ENCODE data around the gene ABCD1.
"Not testable (repeated sequence)": the region's sequence is repeated elsewhere in the genome, so short reads cannot be mapped to it uniquely, and the experiment has no call there.

The ABCD1 gene

GRCh38 chrX:153749017-153749416, 24.4 kb downstream of the ABCD1 start:
- H3K36me3 ChIP-seq (ENCODE audit: control insufficient read depth in 2 of 2, insufficient read depth in 1 of 2, low read length in 2 of 2); H3K4me1 ChIP-seq (ENCODE audit: control insufficient read depth, insufficient read depth, low read length); H3K9me3 ChIP-seq (ENCODE audit: control insufficient read depth, insufficient read depth, low read depth, low read length); H3K4me3 ChIP-seq (ENCODE audit: low read depth, low read length); POLR2A ChIA-PET; H3K27ac ChIP-seq (ENCODE audit: extremely low read depth, low read depth, low read length): not testable (repeated sequence)
- TF ChIP-seq ZNF548 (tag by site-specific recombination; IDR thresholded peaks at IDR 0.05) = peak; percentile 95
- CTCF ChIA-PET = interaction anchor here (0.7 kb wide), 1 partner anchor 62 kb away, joined by 3 read pairs; no protein-coding TSS in a partner anchor

GRCh38 chrX:153750127-153750774, 25.6 kb downstream of the ABCD1 start:
- POLR2A ChIA-PET = no interaction called here
- CTCF ChIA-PET = interaction anchor here (0.6 to 1.2 kb wide), 2 partner anchors 150 to 808 kb away, joined by 3 read pairs; no protein-coding TSS in a partner anchor
- no peaks in the 10 kb centered on the region for H3K4me1 ChIP-seq (ENCODE audit: control insufficient read depth, insufficient read depth, low read length)
- no peak overlapping the region for H3K4me3 ChIP-seq (ENCODE audit: low read depth, low read length)
- H3K9me3 ChIP-seq (ENCODE audit: control insufficient read depth, insufficient read depth, low read depth, low read length) = no peaks in the 10 kb centered on the region
- H3K27ac ChIP-seq (ENCODE audit: extremely low read depth, low read depth, low read length) = no peak overlapping the region
- no peaks in the 10 kb centered on the region for H3K36me3 ChIP-seq (ENCODE audit: control insufficient read depth in 2 of 2, insufficient read depth in 1 of 2, low read length in 2 of 2)
- no peak for TF ChIP-seq ZNF10 (tag by site-specific recombination; IDR thresholded peaks at IDR 0.05)
- TF ChIP-seq ZNF37A (tag by site-specific recombination; IDR thresholded peaks at IDR 0.05) = no peak
- TF ChIP-seq ZSCAN16 (tag by site-specific recombination; IDR thresholded peaks at IDR 0.05) = no peak
- no peak for TF ChIP-seq ZNF449 (tag by site-specific recombination; IDR thresholded peaks at IDR 0.05)

- CTCF ChIA-PET = interaction anchor here (0.7 to 0.8 kb wide), 2 partner anchors 8 to 24 kb away, joined by 3 read pairs; no protein-coding TSS in a partner anchor
- Histone ChIP-seq H3K4me1 (ENCODE audit: control insufficient read depth, insufficient read depth, low read length) (no peaks in the 10 kb centered on the region), H3K36me3 (ENCODE audit: control insufficient read depth in 2 of 2, insufficient read depth in 1 of 2, low read length in 2 of 2) (no peaks in the 10 kb centered on the region), H3K27ac (ENCODE audit: extremely low read depth, low read depth, low read length) (no peak overlapping the region), H3K4me3 (ENCODE audit: low read depth, low read length) (no peak overlapping the region), H3K9me3 (ENCODE audit: control insufficient read depth, insufficient read depth, low read depth, low read length) (peaks cover 4% of the 10 kb centered on the region; the same call in 1 of the 2 replicates)
- POLR2A ChIA-PET = no interaction called here
- TF ChIP-seq ZNF530 (tag by site-specific recombination; IDR thresholded peaks at IDR 0.05; ENCODE audit: low read depth) = no peak
- no peak for TF ChIP-seq ZNF174 (tag by site-specific recombination; IDR thresholded peaks at IDR 0.05)
- no peak for TF ChIP-seq ZNF416 (tag by site-specific recombination; IDR thresholded peaks at IDR 0.05)
- no peak for TF ChIP-seq INSM2 (tag by site-specific recombination; IDR thresholded peaks at IDR 0.05)
- TF ChIP-seq ZBTB6 (tag by site-specific recombination; IDR thresholded peaks at IDR 0.05) = no peak
- no peak for TF ChIP-seq KLF16 (tag by site-specific recombination; IDR thresholded peaks at IDR 0.05)
- no peak for TF ChIP-seq ZFP69B (tag by site-specific recombination; IDR thresholded peaks at IDR 0.05)
- TF ChIP-seq ZNF221 (tag by site-specific recombination; IDR thresholded peaks at IDR 0.05; ENCODE audit: borderline replicate concordance) = no peak
- no peak for TF ChIP-seq KLF17 (tag by site-specific recombination; IDR thresholded peaks at IDR 0.05)
- TF ChIP-seq YY2 (tag by site-specific recombination; IDR thresholded peaks at IDR 0.05) = no peak
- no peak for TF ChIP-seq KLF9 (tag by site-specific recombination; IDR thresholded peaks at IDR 0.05; ENCODE audit: low read depth)
- no peak for TF ChIP-seq FEZF1 (tag by site-specific recombination; IDR thresholded peaks at IDR 0.05)
- TF ChIP-seq ZBTB17 (tag by site-specific recombination; IDR thresholded peaks at IDR 0.05) = no peak
- TF ChIP-seq ZNF639 (tag by site-specific recombination; IDR thresholded peaks at IDR 0.05) = no peak
- TF ChIP-seq KLF1 (tag by site-specific recombination; IDR thresholded peaks at IDR 0.05) = no peak
- no peak for TF ChIP-seq GLI2 (tag by site-specific recombination; IDR thresholded peaks at IDR 0.05; ENCODE audit: borderline replicate concordance, low read depth)
- no peak for TF ChIP-seq ZNF645 (tag by site-specific recombination; IDR thresholded peaks at IDR 0.05)
- no peak for TF ChIP-seq ZNF341 (tag by site-specific recombination; IDR thresholded peaks at IDR 0.05; ENCODE audit: low read depth)
- TF ChIP-seq ZNF114 (tag by site-specific recombination; IDR thresholded peaks at IDR 0.05) = no peak
Measured at GRCh38 chrX:153755136-153755535, 30.5 kb downstream of the ABCD1 start.

All from HEK293 (cell line).